CD4-positive, alpha-beta T cell treated with Interleukin-10 for 1 hour (primary cell): ENCODE results near the gene GREB1L.
"Not testable (repeated sequence)": the region's sequence is repeated elsewhere in the genome, so short reads cannot be mapped to it uniquely, and the experiment has no call there.

Experiments
- DNase-seq: peaks from one replicate; pipeline ENCODE4 v3.0.0-alpha.2; 2020

The GREB1L gene

GRCh38 chr18:21309248-21309647, 67.2 kb downstream of the GREB1L start:
- no peak for DNase-seq

GRCh38 chr18:21311980-21312379, 69.9 kb downstream of the GREB1L start:
- DNase-seq, result not testable (repeated sequence)

GRCh38 chr18:21313576-21313975, 71.5 kb downstream of the GREB1L start:
- no peak for DNase-seq

GRCh38 chr18:21314724-21315123, 72.7 kb downstream of the GREB1L start:
- no peak for DNase-seq

GRCh38 chr18:21315126-21315525, 73.1 kb downstream of the GREB1L start:
- DNase-seq, result not testable (repeated sequence)

- no peak for DNase-seq
Measured at GRCh38 chr18:21315741-21316197, 73.7 kb downstream of the GREB1L start.

GRCh38 chr18:21316296-21316695, 74.3 kb downstream of the GREB1L start:
- no peak for DNase-seq

- no peak for DNase-seq
Measured at GRCh38 chr18:21321711-21322110, 79.7 kb downstream of the GREB1L start.

- no peak for DNase-seq
Measured at GRCh38 chr18:21327101-21327500, 85.1 kb downstream of the GREB1L start.

- DNase-seq, result no peak
Measured at GRCh38 chr18:21330122-21330701, 88.2 kb downstream of the GREB1L start.

- no peak for DNase-seq
Measured at GRCh38 chr18:21331065-21331464, 89.0 kb downstream of the GREB1L start.

- no peak for DNase-seq
Measured at GRCh38 chr18:21335927-21336488, 94.0 kb downstream of the GREB1L start.

GRCh38 chr18:21336846-21337245, 94.8 kb downstream of the GREB1L start:
- DNase-seq, result no peak

- DNase-seq, result no peak
Measured at GRCh38 chr18:21341141-21341540, 99.1 kb downstream of the GREB1L start.

- no peak for DNase-seq
Measured at GRCh38 chr18:21342372-21342771, 100.3 kb downstream of the GREB1L start.

- no peak for DNase-seq
Measured at GRCh38 chr18:21344860-21345259, 102.8 kb downstream of the GREB1L start.

GRCh38 chr18:21345840-21346239, 103.8 kb downstream of the GREB1L start:
- no peak for DNase-seq

GRCh38 chr18:21359746-21360145, 117.7 kb downstream of the GREB1L start:
- DNase-seq, result no peak

GRCh38 chr18:21361307-21361880, 119.4 kb downstream of the GREB1L start:
- DNase-seq, result no peak

GRCh38 chr18:21362831-21363230, 120.8 kb downstream of the GREB1L start:
- no peak for DNase-seq

GRCh38 chr18:21363348-21363747, 121.3 kb downstream of the GREB1L start:
- no peak for DNase-seq

- no peak for DNase-seq
Measured at GRCh38 chr18:21364471-21364870, 122.4 kb downstream of the GREB1L start.

GRCh38 chr18:21366896-21367295, 124.9 kb downstream of the GREB1L start:
- no peak for DNase-seq

GRCh38 chr18:21369146-21369545, 127.1 kb downstream of the GREB1L start:
- DNase-seq, result no peak

GRCh38 chr18:21369597-21369996, 127.6 kb downstream of the GREB1L start:
- not testable (repeated sequence) for DNase-seq
